H1 (cell line): ENCODE results near the gene TNPO2. TPM values are rescaled to one million over a fixed set of nuclear protein-coding genes. Genes with fewer than 3 reads are reported as not detected.

Experiments
- CBX8 ChIP-seq: fragments of 300-800, 300-1000 bp; sonication (generic); IDR thresholded peaks from 2 replicates; pipeline ENCODE4 v1.7.1; 2016; ENCODE audit warnings: low read depth, low read length, borderline replicate concordance
- CEBPB ChIP-seq: IDR thresholded peaks from 2 replicates; pipeline ENCODE4 v1.6.1; 2012; ENCODE audit warnings: low read depth, low read length
- CHD7 ChIP-seq: fragments of 300-600 bp; sonication (generic); IDR thresholded peaks from 2 replicates; pipeline ENCODE4 v1.7.1; 2012; ENCODE audit warnings: low read length, moderate library complexity, mild to moderate bottlenecking, inconsistent platforms; ENCODE audit not compliant: insufficient replicate concordance
- CREB1 ChIP-seq: IDR thresholded peaks from 2 replicates; pipeline ENCODE4 v1.6.1; 2012; ENCODE audit warnings: inconsistent platforms
- HDAC6 ChIP-seq: IDR thresholded peaks from one replicate; pipeline ENCODE4 v1.7.1; 2012; ENCODE audit warnings: low read depth, mild to moderate bottlenecking, inconsistent platforms, low read length, moderate library complexity
- KDM1A ChIP-seq: fragments of 200-600, 300-600 bp; sonication (generic); IDR thresholded peaks from 2 replicates; pipeline ENCODE4 v1.7.1; 2016; ENCODE audit warnings: mild to moderate bottlenecking, low read length, borderline replicate concordance
- SAP30 ChIP-seq: fragments of 300-600 bp; sonication (generic); IDR thresholded peaks from 2 replicates; pipeline ENCODE4 v1.7.1; 2012; ENCODE audit warnings: low read length, moderate library complexity, mild to moderate bottlenecking, inconsistent platforms; ENCODE audit not compliant: insufficient read depth, insufficient replicate concordance
- SIRT6 ChIP-seq: IDR thresholded peaks from one replicate; pipeline ENCODE4 v1.7.1; 2012; ENCODE audit warnings: low read length, inconsistent platforms
- SP2 ChIP-seq: IDR thresholded peaks from 2 replicates; pipeline ENCODE4 v1.6.1; 2012; ENCODE audit warnings: mild to moderate bottlenecking, low read length, inconsistent platforms
- TBP ChIP-seq: IDR thresholded peaks from 2 replicates; pipeline ENCODE4 v1.6.1; 2011; ENCODE audit warnings: low read depth, low read length, improper control_type of control experiment
- polyA plus RNA-seq, 7 experiments: library from polyadenylated mRNA; depleted of rRNA in 3 of 7; stranded (reverse) in 5 of 7; unstranded in 2 of 7; fragments of >200 nt in 5 of 7; fragments of 200-250 nt in 2 of 7; gene quantifications; 1 replicate in 5 of 7; 2 replicates in 1 of 7; 4 replicates in 1 of 7; pipeline versions ENCODE4 v1.2.1 to v1.2.3, GENCODE V29; 2011 to 2013; ENCODE audit warnings: missing spikeins in 2 of 7, mixed read lengths in 2 of 7
- total RNA-seq: library from RNA; stranded (reverse); fragmentation: NEBNext Ultra II Directional; extraction: Animal tissue kit (Norgen Biotek cat#: 25700); gene quantifications from 2 replicates; pipeline ENCODE4 v1.2.1, GENCODE V29; 2021

The TNPO2 gene
- total and polyA plus RNA-seq, 2 of the 8 experiments (the other 6 are each of a cell fraction or from before 2014, with no cell fraction given) = 112 to 121 TPM

- TF ChIP-seq CHD7 (no peak), KDM1A (no peak), SIRT6 (no peak), CEBPB (peak; percentile 99), TBP (peak; percentile 80), SP2 (no peak), CBX8 (no peak), SAP30 (no peak), HDAC6 (no peak), CREB1 (peak; percentile 9; the same call in 1 of the 2 replicates)
Observed at GRCh38 chr19:12681074-12681987, 42.4 kb downstream of the TNPO2 start, which contains the start of gene DHPS (continued).
